CD4-positive, CD25-positive, alpha-beta regulatory T cell (primary cell): Measurements from ENCODE around the gene MBNL1. TPM values are rescaled to one million over a fixed set of nuclear protein-coding genes. Genes with fewer than 3 reads are reported as not detected.
"Not testable (repeated sequence)": the region's sequence is repeated elsewhere in the genome, so short reads cannot be mapped to it uniquely, and the experiment has no call there.

Experiments used
- ATAC-seq, 2 donors: fragments of 150-1000 bp; cut with Tn5 transposase; one replicate each; pipeline ENCODE4 v1.10.0; 2021; ENCODE audit warnings: low read depth in 2 of 2, moderate number of reproducible peaks in 2 of 2, moderate library complexity in 1 of 2
- DNase-seq, 3 donors: peaks; one replicate each; pipeline versions ENCODE4 v3.0.0 to v3.0.0-alpha.2; 2012 to 2022; ENCODE audit warnings: mixed read lengths in 1 of 3
- H3K27ac ChIP-seq: one replicate; pipeline ENCODE4 v1.7.0; 2013; ENCODE audit warnings: mild to moderate bottlenecking, low read length; ENCODE audit not compliant: insufficient read depth, poor library complexity, severe bottlenecking
- H3K27me3 ChIP-seq: one replicate; pipeline ENCODE4 v1.7.0; 2013; ENCODE audit warnings: low read length; ENCODE audit not compliant: control insufficient read depth, insufficient read depth
- H3K36me3 ChIP-seq: one replicate; pipeline ENCODE4 v1.7.0; 2013; ENCODE audit warnings: mild to moderate bottlenecking, low read length, moderate library complexity; ENCODE audit not compliant: control insufficient read depth, insufficient read depth
- H3K4me1 ChIP-seq: 2 replicates; pipeline ENCODE4 v1.7.0; 2013; ENCODE audit warnings: mild to moderate bottlenecking, low read length; ENCODE audit not compliant: insufficient read depth, control insufficient read depth, poor library complexity, severe bottlenecking
- H3K4me3 ChIP-seq: one replicate; pipeline ENCODE4 v1.7.0; 2013; ENCODE audit warnings: low read depth, mild to moderate bottlenecking, low read length, moderate library complexity
- H3K9me3 ChIP-seq, 2 experiments: 1 replicate in 1 of 2; 2 replicates in 1 of 2; pipeline ENCODE4 v1.7.0; 2013; ENCODE audit warnings: low read length in 2 of 2, mild to moderate bottlenecking in 1 of 2, moderate library complexity in 1 of 2; ENCODE audit not compliant: control insufficient read depth in 2 of 2
- H3K27ac Mint-ChIP-seq, 3 donors: one replicate each; pipeline ENCODE4 v1.8.0; 2020 to 2022; ENCODE audit warnings: mild to moderate bottlenecking in 3 of 3, mixed read lengths in 3 of 3, moderate library complexity in 2 of 3
- H3K27me3 Mint-ChIP-seq: one replicate; pipeline ENCODE4 v1.8.0; 2022; ENCODE audit warnings: mild to moderate bottlenecking, mixed read lengths
- H3K36me3 Mint-ChIP-seq: one replicate; pipeline ENCODE4 v1.8.0; 2020; ENCODE audit warnings: mixed read lengths
- H3K4me1 Mint-ChIP-seq, 4 donors: one replicate each; pipeline ENCODE4 v1.8.0; 2020 to 2022; ENCODE audit warnings: mixed read lengths in 4 of 4, mild to moderate bottlenecking in 1 of 4
- H3K4me3 Mint-ChIP-seq, 4 donors: one replicate each; pipeline ENCODE4 v1.8.0; 2020 to 2022; ENCODE audit warnings: mild to moderate bottlenecking in 4 of 4, mixed read lengths in 4 of 4, moderate library complexity in 3 of 4
- H3K9me3 Mint-ChIP-seq, 7 donors: one replicate each; pipeline ENCODE4 v1.8.0; 2020 to 2022; ENCODE audit warnings: mixed read lengths in 7 of 7, mild to moderate bottlenecking in 3 of 7, moderate library complexity in 2 of 7
- polyA plus RNA-seq, 4 donors: library from polyadenylated mRNA; unstranded; fragments of 300-500 nt; fragmentation: Illumina TruSeq; gene quantifications; one replicate each; pipeline ENCODE4 v1.2.3, GENCODE V29; 2021
- total RNA-seq: library from RNA; stranded (reverse); gene quantifications from one replicate; pipeline ENCODE4 v1.2.3, GENCODE V29; 2022

MBNL1 gene
- total and polyA plus RNA-seq, 5 donors from 2014 or later, result 221 to 726 (median 252) TPM

- H3K36me3 ChIP-seq, result peaks cover 49% of the 10 kb centered on the region
- H3K27me3 ChIP-seq, H3K4me3 Mint-ChIP-seq, H3K9me3 ChIP-seq, ATAC-seq, DNase-seq, H3K27ac ChIP-seq, H3K9me3 Mint-ChIP-seq, H3K27me3 Mint-ChIP-seq: not testable (repeated sequence)
- Mint-ChIP-seq H3K36me3 (peaks cover 48% of the 10 kb centered on the region), H3K27ac (peak overlapping the region in 1 of 3 donors; percentile 43), H3K4me1 (peaks cover 49 to 81% (median 64%) of the 10 kb centered on the region in 4 donors)
- H3K4me3 ChIP-seq, result peak overlapping the region; percentile 56
- peaks cover 63% of the 10 kb centered on the region for H3K4me1 ChIP-seq
Measured at GRCh38 chr3:152397348-152397747, 128.6 kb downstream of the MBNL1 start.

- Mint-ChIP-seq H3K4me1 (peaks cover 51 to 81% (median 66%) of the 10 kb centered on the region in 4 donors), H3K9me3 (no peaks in the 10 kb centered on the region), H3K4me3 (peak overlapping the region in 2 of 4 donors; percentile 9 to 18), H3K27ac (peak overlapping the region in 2 of 3 donors; percentile 4 to 48), H3K36me3 (peaks cover 45% of the 10 kb centered on the region), H3K27me3 (no peaks in the 10 kb centered on the region)
- Histone ChIP-seq H3K27ac (peak overlapping the region; percentile 54), H3K4me1 (peaks cover 63% of the 10 kb centered on the region), H3K27me3 (no peaks in the 10 kb centered on the region), H3K9me3 (no peaks in the 10 kb centered on the region), H3K36me3 (peaks cover 39% of the 10 kb centered on the region), H3K4me3 (peak overlapping the region; percentile 56)
- DNase-seq, result no peak
- ATAC-seq, result peak in 1 of 2 donors; percentile 9
Measured at GRCh38 chr3:152398495-152398894, 129.8 kb downstream of the MBNL1 start.

- Mint-ChIP-seq H3K9me3 (no peaks in the 10 kb centered on the region), H3K4me1 (peaks cover 53 to 87% (median 70%) of the 10 kb centered on the region in 4 donors), H3K4me3 (peak overlapping the region in 1 of 4 donors; percentile 5), H3K27ac (peak overlapping the region; percentile 4 to 74 (median 48)), H3K36me3 (peaks cover 42% of the 10 kb centered on the region), H3K27me3 (no peaks in the 10 kb centered on the region)
- DNase-seq (no peak), ATAC-seq (no peak)
- H3K27me3 ChIP-seq, result no peaks in the 10 kb centered on the region
- H3K9me3 ChIP-seq, result no peaks in the 10 kb centered on the region
- H3K27ac ChIP-seq, result peak overlapping the region; percentile 54
- peaks cover 65% of the 10 kb centered on the region for H3K4me1 ChIP-seq
- peak overlapping the region; percentile 56 for H3K4me3 ChIP-seq
- H3K36me3 ChIP-seq, result peaks cover 34% of the 10 kb centered on the region
Measured at GRCh38 chr3:152399374-152399773, 130.6 kb downstream of the MBNL1 start.

- Histone ChIP-seq H3K36me3 (peaks cover 26% of the 10 kb centered on the region), H3K4me1 (peaks cover 75% of the 10 kb centered on the region), H3K27ac (peak overlapping the region; percentile 63), H3K4me3 (peak overlapping the region; percentile 22), H3K27me3 (no peaks in the 10 kb centered on the region), H3K9me3 (no peaks in the 10 kb centered on the region)
- no peak for ATAC-seq
- peak overlapping the region in 2 of 3 donors; percentile 15 to 81 for H3K27ac Mint-ChIP-seq
- H3K9me3 Mint-ChIP-seq, result no peaks in the 10 kb centered on the region
- no peaks in the 10 kb centered on the region for H3K27me3 Mint-ChIP-seq
- H3K4me3 Mint-ChIP-seq, result peak overlapping the region in 2 of 4 donors; percentile 3 to 24
- H3K4me1 Mint-ChIP-seq, result peaks cover 58 to 88% (median 75%) of the 10 kb centered on the region in 4 donors
- DNase-seq, result no peak
- peaks cover 34% of the 10 kb centered on the region for H3K36me3 Mint-ChIP-seq
Measured at GRCh38 chr3:152400887-152401286, 132.2 kb downstream of the MBNL1 start.

GRCh38 chr3:152402695-152403451, 134.1 kb downstream of the MBNL1 start:
- peaks cover 35% of the 10 kb centered on the region for H3K36me3 Mint-ChIP-seq
- Histone ChIP-seq H3K4me3 (peak overlapping the region; percentile 29), H3K27me3 (no peaks in the 10 kb centered on the region), H3K4me1 (peaks cover 78% of the 10 kb centered on the region), H3K36me3 (peaks cover 22% of the 10 kb centered on the region), H3K9me3 (no peaks in the 10 kb centered on the region), H3K27ac (peak overlapping the region; percentile 63)
- peak in 2 of 3 donors; percentile 12 to 34 for DNase-seq
- H3K27ac Mint-ChIP-seq, result peak overlapping the region; percentile 66 to 84 (median 73)
- peaks cover 0 to 1% (median 0%) of the 10 kb centered on the region in 7 donors for H3K9me3 Mint-ChIP-seq
- peak overlapping the region; percentile 21 to 70 (median 33) for H3K4me3 Mint-ChIP-seq
- H3K27me3 Mint-ChIP-seq, result no peaks in the 10 kb centered on the region
- ATAC-seq, result peak; percentile 62 to 65
- H3K4me1 Mint-ChIP-seq, result peaks cover 61 to 93% (median 79%) of the 10 kb centered on the region in 4 donors

- H3K4me3 Mint-ChIP-seq, result peak overlapping the region in 3 of 4 donors; percentile 29 to 73 (median 70)
- Histone ChIP-seq H3K9me3 (no peaks in the 10 kb centered on the region), H3K4me3 (peak overlapping the region; percentile 29), H3K4me1 (peaks cover 75% of the 10 kb centered on the region), H3K36me3 (peaks cover 24% of the 10 kb centered on the region), H3K27me3 (no peaks in the 10 kb centered on the region), H3K27ac (peak overlapping the region; percentile 63)
- no peak for DNase-seq
- H3K36me3 Mint-ChIP-seq, result peaks cover 38% of the 10 kb centered on the region
- H3K27ac Mint-ChIP-seq, result peak overlapping the region; percentile 66 to 84 (median 73)
- no peaks in the 10 kb centered on the region for H3K27me3 Mint-ChIP-seq
- peaks cover 0 to 1% (median 0%) of the 10 kb centered on the region in 7 donors for H3K9me3 Mint-ChIP-seq
- ATAC-seq, result no peak
- H3K4me1 Mint-ChIP-seq, result peaks cover 63 to 93% (median 79%) of the 10 kb centered on the region in 4 donors
Measured at GRCh38 chr3:152403632-152404066, 134.9 kb downstream of the MBNL1 start.

- H3K4me3 ChIP-seq, result no peak overlapping the region
- no peaks in the 10 kb centered on the region for H3K27me3 Mint-ChIP-seq
- DNase-seq, result no peak
- peaks cover 55 to 86% (median 71%) of the 10 kb centered on the region in 4 donors for H3K4me1 Mint-ChIP-seq
- no peaks in the 10 kb centered on the region for H3K27me3 ChIP-seq
- peaks cover 70% of the 10 kb centered on the region for H3K4me1 ChIP-seq
- H3K4me3 Mint-ChIP-seq, result peak overlapping the region in 2 of 4 donors; percentile 4 to 8
- no peaks in the 10 kb centered on the region for H3K9me3 ChIP-seq
- peaks cover 37% of the 10 kb centered on the region for H3K36me3 Mint-ChIP-seq
- no peak for ATAC-seq
- peaks cover 0 to 1% (median 0%) of the 10 kb centered on the region in 7 donors for H3K9me3 Mint-ChIP-seq
- peaks cover 23% of the 10 kb centered on the region for H3K36me3 ChIP-seq
- H3K27ac Mint-ChIP-seq, result peak overlapping the region in 2 of 3 donors; percentile 25 to 47
- peak overlapping the region; percentile 63 for H3K27ac ChIP-seq
Measured at GRCh38 chr3:152404976-152405375, 136.2 kb downstream of the MBNL1 start.
